Lung (tissue), 16 donors: Measurements from ENCODE around the gene HBEGF. TPM values are rescaled to one million over a fixed set of nuclear protein-coding genes. Genes with fewer than 3 reads are reported as not detected.
A peak's percentile ranks its signal among the peaks of the same experiment; 100 is the strongest.

Experiments used
- ATAC-seq: fragments of 200-7000 bp; cut with Tn5 transposase; one replicate; pipeline ENCODE4 v1.9.1; 2020; ENCODE audit warnings: moderate number of reproducible peaks; ENCODE audit not compliant: insufficient read depth, low FRiP score
- DNase-seq, 3 donors: peaks; one replicate each; pipeline ENCODE4 v3.0.0-alpha.2; 2013 to 2017
- H3K27ac ChIP-seq, 2 donors: one replicate each; pipeline ENCODE4 v1.5.1; 2013; ENCODE audit warnings: mild to moderate bottlenecking in 2 of 2, moderate library complexity in 2 of 2, control low read depth in 1 of 2, inconsistent platforms in 1 of 2, low read depth in 1 of 2, low read length in 1 of 2
- H3K27me3 ChIP-seq, 3 donors: one replicate each; pipeline ENCODE4 v1.5.1; 2013; ENCODE audit warnings: low read length in 2 of 3; ENCODE audit not compliant: control insufficient read depth in 3 of 3, insufficient read depth in 3 of 3
- H3K36me3 ChIP-seq, 4 donors: one replicate each; pipeline ENCODE4 v1.5.1; 2013; ENCODE audit warnings: low read length in 4 of 4, mild to moderate bottlenecking in 1 of 4, moderate library complexity in 1 of 4; ENCODE audit not compliant: control insufficient read depth in 4 of 4, insufficient read depth in 4 of 4
- H3K4me1 ChIP-seq, 5 donors: one replicate each; pipeline ENCODE4 v1.5.1; 2013; ENCODE audit warnings: low read length in 5 of 5, mild to moderate bottlenecking in 2 of 5, moderate library complexity in 1 of 5; ENCODE audit not compliant: control insufficient read depth in 5 of 5, insufficient read depth in 5 of 5
- H3K4me3 ChIP-seq: one replicate; pipeline ENCODE4 v1.5.1; 2013; ENCODE audit warnings: mild to moderate bottlenecking, control low read depth, moderate library complexity
- H3K9ac ChIP-seq, 2 donors: one replicate each; pipeline ENCODE4 v1.5.1; 2013; ENCODE audit warnings: low read length in 2 of 2, control low read depth in 1 of 2; ENCODE audit not compliant: insufficient read depth in 1 of 2
- H3K9me3 ChIP-seq, 4 donors: one replicate each; pipeline ENCODE4 v1.5.1; 2013; ENCODE audit warnings: low read length in 3 of 4, mild to moderate bottlenecking in 1 of 4, moderate library complexity in 1 of 4; ENCODE audit not compliant: control insufficient read depth in 4 of 4, insufficient read depth in 3 of 4
- CTCF ChIP-seq: IDR thresholded peaks from 2 replicates; pipeline ENCODE4 v1.5.1; 2012; ENCODE audit warnings: mild to moderate bottlenecking; ENCODE audit errors: control extremely low read depth, extremely low read depth
- WGBS, 2 donors: extraction: QIAGEN DNeasy Blood & Tissue Kit; methylation state at CpG; one replicate each; pipeline ENCODE4 v1.1.7; 2013; 5-methylcytosine and 5-hydroxymethylcytosine counted together
- long read RNA-seq, 5 donors: transcript quantifications; one replicate each; lab custom pipeline, GENCODE V29; 2026
- polyA plus RNA-seq, 2 donors: library from polyadenylated mRNA; stranded (reverse); fragments of 200-250 nt; gene quantifications; one replicate each; pipeline ENCODE4 v1.2.1, GENCODE V29; 2013
- total RNA-seq, 2 donors: library from RNA; depleted of rRNA in 1 of 2; stranded (reverse); fragments of >200 nt in 1 of 2; gene quantifications; one replicate each; pipeline ENCODE4 v1.2.1, GENCODE V29; 2014 to 2021
- donor health status: control.
- donor health status: control.
- donor health status: Bipolar disorder and iron deficiency.
- donor health status: healthy.
- donor health status: DM: yes; HTN: yes; CAD: no.

HBEGF gene
- total RNA-seq (10 to 100 TPM; 13.0 to 27.1 TPM), polyA plus RNA-seq (10 to 100 TPM; 16.3 to 20.5 TPM)
- long read RNA-seq, donor 1, partial matches to known transcripts: 0 of 2 reads
- long read RNA-seq, donor 1, other reads (novel, unspliced or antisense): 0 of 2 reads
- long read RNA-seq, donor 2, partial matches to known transcripts: 0 of 1 reads
- long read RNA-seq, donor 2, other reads (novel, unspliced or antisense): 0 of 1 reads
- long read RNA-seq, donor 3, partial matches to known transcripts: 0 of 1 reads
- long read RNA-seq, donor 3, other reads (novel, unspliced or antisense): 0 of 1 reads
- long read RNA-seq, donor 4: 0 reads
- long read RNA-seq, donor 5, partial matches to known transcripts: 0 of 2 reads
- long read RNA-seq, donor 5, other reads (novel, unspliced or antisense): 0 of 2 reads

- TF ChIP-seq CTCF: peak; percentile 20
- H3K9me3 ChIP-seq: no peaks in the 10 kb centered on the region
- peaks cover 0 to 17% (median 17%) of the 10 kb centered on the region in 5 donors for H3K4me1 ChIP-seq
- ATAC-seq (peak; percentile 88), DNase-seq (peak; percentile 82 to 90 (median 85))
- no peaks in the 10 kb centered on the region for H3K27me3 ChIP-seq
- H3K4me3 ChIP-seq: peak within 1 kb of the TSS; percentile 49
- peaks cover 0 to 9% (median 0%) of the 10 kb centered on the region in 4 donors for H3K36me3 ChIP-seq
- H3K27ac ChIP-seq: peak within 1 kb of the TSS; percentile 81 to 95
- peak within 1 kb of the TSS in 1 of 2 donors; percentile 67 for H3K9ac ChIP-seq
- WGBS, 2 donors: 1% methylated on average over 46 to 72 of the region's 72 CpGs
These were observed at the start of gene HBEGF for GRCh38 chr5:140346348-140347221. TSS of gene HBEGF (minus strand) at chr5:140346603. CDS start at chr5:140346328, 275 bp downstream.

- Histone ChIP-seq H3K4me3 (no peak overlapping the region), H3K4me1 (no peaks in the 10 kb centered on the region), H3K27me3 (no peaks in the 10 kb centered on the region), H3K27ac (no peak overlapping the region), H3K9ac (no peak overlapping the region), H3K9me3 (no peaks in the 10 kb centered on the region), H3K36me3 (peaks cover 0 to 2% (median 0%) of the 10 kb centered on the region in 4 donors)
- no peak for ATAC-seq
- WGBS, 2 donors: 97 to 100% methylated on average over 2 of the region's 2 CpGs
- TF ChIP-seq CTCF: no peak
- DNase-seq: no peak
These were observed 47.3 kb upstream of the HBEGF start for GRCh38 chr5:140393738-140394137.

- Histone ChIP-seq H3K9me3 (no peaks in the 10 kb centered on the region), H3K27me3 (no peaks in the 10 kb centered on the region), H3K4me1 (no peaks in the 10 kb centered on the region), H3K4me3 (no peak overlapping the region), H3K27ac (no peak overlapping the region), H3K9ac (no peak overlapping the region), H3K36me3 (peaks cover 0 to 2% (median 0%) of the 10 kb centered on the region in 4 donors)
- WGBS, 2 donors: 77 to 91% methylated on average over 1 of the region's 1 CpG
- TF ChIP-seq CTCF: no peak
- peak; percentile 81 for ATAC-seq
- DNase-seq: no peak
These were observed 45.3 kb upstream of the HBEGF start for GRCh38 chr5:140391732-140392131.
